HL-60 (cell line): Measurements from ENCODE around the gene ROR2.

Experiments used
- DNase-seq, 2 experiments: peaks; one replicate each; pipeline ENCODE4 v3.0.0-alpha.2; 2010 to 2020; ENCODE audit warnings: low read depth in 1 of 2, low spot score in 1 of 2
- H3K27ac ChIP-seq: fragments of 250-450 bp; sonication (Bioruptor Pico); replicated peaks from 2 replicates; pipeline ENCODE4 v1.5.1; 2020; ENCODE audit warnings: mild to moderate bottlenecking, moderate library complexity
- H3K27me3 ChIP-seq: fragments of 250-450 bp; sonication (Bioruptor Pico); 2 replicates; pipeline ENCODE4 v1.5.1; 2021; ENCODE audit warnings: mild to moderate bottlenecking, moderate library complexity; ENCODE audit not compliant: insufficient read depth, poor library complexity, severe bottlenecking
- H3K4me3 ChIP-seq: replicated peaks from 2 replicates; pipeline ENCODE4 v1.5.1; 2011; ENCODE audit warnings: mild to moderate bottlenecking, control low read depth, low read length; ENCODE audit not compliant: insufficient read depth
- GABPA ChIP-seq: IDR thresholded peaks from 2 replicates; pipeline ENCODE4 v1.6.1; 2012; ENCODE audit warnings: low read depth
- POLR2AphosphoS5 ChIP-seq: IDR thresholded peaks from 2 replicates; pipeline ENCODE4 v1.6.1; 2012; ENCODE audit warnings: low read depth
- SPI1 ChIP-seq: IDR thresholded peaks from 2 replicates; pipeline ENCODE4 v1.6.1; 2012; ENCODE audit warnings: low read depth, mild to moderate bottlenecking, borderline replicate concordance
- TF ChIP-seq, protein P1 (sequence below): IDR thresholded peaks from 2 replicates; pipeline ENCODE4 v1.6.1; 2012; ENCODE audit warnings: low read depth; ENCODE audit not compliant: insufficient replicate concordance
- TF ChIP-seq, protein P2 (sequence below): IDR thresholded peaks from one replicate; pipeline ENCODE4 v1.5.1; 2011; ENCODE audit warnings: low read length, control low read depth, inconsistent platforms; ENCODE audit not compliant: insufficient read depth

Gene ROR2

DNA sequence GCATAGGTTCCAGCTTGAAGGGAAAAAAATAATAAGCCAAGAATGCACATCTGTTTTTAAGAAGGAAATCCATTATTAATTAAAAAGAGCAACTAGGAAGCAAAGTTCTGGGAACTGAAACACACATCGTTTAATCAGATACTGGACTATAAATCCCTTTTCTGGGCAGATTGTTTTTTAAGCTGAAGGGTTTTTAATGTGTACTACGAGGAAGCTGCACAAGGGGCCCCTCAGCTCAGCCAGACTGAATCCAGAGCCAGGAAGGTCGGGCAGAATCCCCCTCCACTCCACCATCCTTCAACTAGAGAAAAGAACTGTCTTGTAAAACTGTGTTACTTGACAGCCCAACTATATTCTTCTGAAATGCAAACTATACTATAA lies 49.2 kb downstream of the ROR2 start:
- DNase-seq = no peak
- Histone ChIP-seq H3K27ac (no peak overlapping the region), H3K4me3 (no peak overlapping the region), H3K27me3 (no peaks in the 10 kb centered on the region)
- no peak for TF ChIP-seq GABPA

DNA sequence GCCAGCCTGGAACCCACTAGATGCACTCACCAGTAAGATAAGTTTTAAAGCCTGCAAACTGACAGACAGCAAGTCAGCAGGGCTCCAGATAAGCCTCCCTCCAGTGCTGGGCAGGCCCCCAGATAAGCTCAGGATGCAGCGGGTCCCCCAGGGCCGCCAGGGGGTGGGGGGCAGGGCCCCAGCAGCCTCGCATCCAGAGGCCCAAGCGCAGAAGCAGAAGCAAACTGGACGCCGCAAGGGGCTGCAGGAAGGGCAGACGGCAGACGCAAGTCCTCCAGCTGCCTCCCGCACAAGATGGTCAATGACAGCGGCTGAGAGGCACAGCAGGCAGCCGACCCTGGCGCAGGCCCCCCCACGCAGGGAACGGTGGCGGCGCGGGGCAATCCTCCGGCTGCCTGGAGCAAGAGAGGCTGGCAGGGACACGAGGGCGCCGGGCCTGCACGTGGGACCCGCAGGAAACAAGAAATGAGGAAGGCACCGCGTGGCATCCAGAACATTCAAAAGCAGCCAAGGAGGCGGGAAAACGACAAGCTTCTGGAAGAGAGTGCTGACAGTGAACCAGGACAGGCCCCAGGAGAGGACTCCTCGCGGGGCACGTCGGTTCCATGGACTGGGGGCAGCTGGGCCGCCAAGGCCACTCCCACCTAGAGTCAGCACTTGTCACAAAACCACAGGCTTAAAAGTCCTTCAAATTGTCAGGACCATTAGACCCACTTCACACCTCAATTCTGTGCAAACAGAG lies 49.8 kb downstream of the ROR2 start:
- no peak for DNase-seq
- Histone ChIP-seq H3K27ac (no peak overlapping the region; the same call in 1 of the 2 replicates), H3K27me3 (no peaks in the 10 kb centered on the region), H3K4me3 (no peak overlapping the region)
- TF ChIP-seq, protein P1, sequence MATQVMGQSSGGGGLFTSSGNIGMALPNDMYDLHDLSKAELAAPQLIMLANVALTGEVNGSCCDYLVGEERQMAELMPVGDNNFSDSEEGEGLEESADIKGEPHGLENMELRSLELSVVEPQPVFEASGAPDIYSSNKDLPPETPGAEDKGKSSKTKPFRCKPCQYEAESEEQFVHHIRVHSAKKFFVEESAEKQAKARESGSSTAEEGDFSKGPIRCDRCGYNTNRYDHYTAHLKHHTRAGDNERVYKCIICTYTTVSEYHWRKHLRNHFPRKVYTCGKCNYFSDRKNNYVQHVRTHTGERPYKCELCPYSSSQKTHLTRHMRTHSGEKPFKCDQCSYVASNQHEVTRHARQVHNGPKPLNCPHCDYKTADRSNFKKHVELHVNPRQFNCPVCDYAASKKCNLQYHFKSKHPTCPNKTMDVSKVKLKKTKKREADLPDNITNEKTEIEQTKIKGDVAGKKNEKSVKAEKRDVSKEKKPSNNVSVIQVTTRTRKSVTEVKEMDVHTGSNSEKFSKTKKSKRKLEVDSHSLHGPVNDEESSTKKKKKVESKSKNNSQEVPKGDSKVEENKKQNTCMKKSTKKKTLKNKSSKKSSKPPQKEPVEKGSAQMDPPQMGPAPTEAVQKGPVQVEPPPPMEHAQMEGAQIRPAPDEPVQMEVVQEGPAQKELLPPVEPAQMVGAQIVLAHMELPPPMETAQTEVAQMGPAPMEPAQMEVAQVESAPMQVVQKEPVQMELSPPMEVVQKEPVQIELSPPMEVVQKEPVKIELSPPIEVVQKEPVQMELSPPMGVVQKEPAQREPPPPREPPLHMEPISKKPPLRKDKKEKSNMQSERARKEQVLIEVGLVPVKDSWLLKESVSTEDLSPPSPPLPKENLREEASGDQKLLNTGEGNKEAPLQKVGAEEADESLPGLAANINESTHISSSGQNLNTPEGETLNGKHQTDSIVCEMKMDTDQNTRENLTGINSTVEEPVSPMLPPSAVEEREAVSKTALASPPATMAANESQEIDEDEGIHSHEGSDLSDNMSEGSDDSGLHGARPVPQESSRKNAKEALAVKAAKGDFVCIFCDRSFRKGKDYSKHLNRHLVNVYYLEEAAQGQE = no peak
- TF ChIP-seq SPI1 = no peak
- TF ChIP-seq POLR2AphosphoS5 = no peak
- no peak for TF ChIP-seq GABPA
- TF ChIP-seq, protein P2, sequence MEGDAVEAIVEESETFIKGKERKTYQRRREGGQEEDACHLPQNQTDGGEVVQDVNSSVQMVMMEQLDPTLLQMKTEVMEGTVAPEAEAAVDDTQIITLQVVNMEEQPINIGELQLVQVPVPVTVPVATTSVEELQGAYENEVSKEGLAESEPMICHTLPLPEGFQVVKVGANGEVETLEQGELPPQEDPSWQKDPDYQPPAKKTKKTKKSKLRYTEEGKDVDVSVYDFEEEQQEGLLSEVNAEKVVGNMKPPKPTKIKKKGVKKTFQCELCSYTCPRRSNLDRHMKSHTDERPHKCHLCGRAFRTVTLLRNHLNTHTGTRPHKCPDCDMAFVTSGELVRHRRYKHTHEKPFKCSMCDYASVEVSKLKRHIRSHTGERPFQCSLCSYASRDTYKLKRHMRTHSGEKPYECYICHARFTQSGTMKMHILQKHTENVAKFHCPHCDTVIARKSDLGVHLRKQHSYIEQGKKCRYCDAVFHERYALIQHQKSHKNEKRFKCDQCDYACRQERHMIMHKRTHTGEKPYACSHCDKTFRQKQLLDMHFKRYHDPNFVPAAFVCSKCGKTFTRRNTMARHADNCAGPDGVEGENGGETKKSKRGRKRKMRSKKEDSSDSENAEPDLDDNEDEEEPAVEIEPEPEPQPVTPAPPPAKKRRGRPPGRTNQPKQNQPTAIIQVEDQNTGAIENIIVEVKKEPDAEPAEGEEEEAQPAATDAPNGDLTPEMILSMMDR = no peak

DNA sequence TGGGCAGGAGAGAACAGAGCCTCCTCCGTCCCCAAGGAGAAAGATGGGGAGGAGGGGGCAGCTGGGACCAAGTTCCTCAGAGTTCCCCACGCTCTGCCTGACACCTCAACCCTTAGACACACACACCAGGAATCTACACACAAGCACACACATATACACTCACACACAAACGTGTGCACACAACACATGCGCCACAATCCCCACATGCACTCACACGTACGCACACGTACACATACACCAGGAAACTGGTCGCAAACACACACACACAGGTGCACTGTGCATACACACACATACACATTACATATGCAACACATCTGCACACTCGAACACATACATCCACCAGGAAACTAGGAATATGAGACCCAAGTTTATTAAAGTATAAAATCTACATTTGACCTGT lies 50.4 kb downstream of the ROR2 start:
- no peak overlapping the region for H3K4me3 ChIP-seq
- H3K27me3 ChIP-seq = no peaks in the 10 kb centered on the region
- peak overlapping the region; percentile 60 for H3K27ac ChIP-seq
- TF ChIP-seq GABPA (no peak), POLR2AphosphoS5 (no peak)
- TF ChIP-seq, protein P1 = no peak
- DNase-seq = no peak

DNA sequence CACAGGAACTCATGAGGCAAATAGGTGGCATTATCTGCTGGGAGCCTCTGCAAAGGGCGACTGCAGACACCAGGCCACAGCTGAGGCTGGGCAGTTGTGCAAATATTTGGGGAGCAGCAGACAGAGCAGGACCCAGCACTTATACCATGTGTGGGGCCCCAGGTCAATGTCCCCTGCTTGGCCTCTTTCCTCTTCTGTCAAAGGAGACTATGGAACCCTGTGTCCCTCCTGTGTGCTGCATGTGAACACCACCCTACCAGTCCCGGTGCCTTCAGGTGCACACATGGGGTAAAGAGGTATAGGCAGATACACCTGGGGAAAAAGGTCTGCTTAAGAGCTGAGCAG lies 50.8 kb downstream of the ROR2 start:
- Histone ChIP-seq H3K27ac (peak overlapping the region; percentile 60), H3K27me3 (no peaks in the 10 kb centered on the region)

More for the DNA sequence above, 50.8 kb downstream of the ROR2 start:
- TF ChIP-seq, protein P2 = no peak
- no peak for TF ChIP-seq GABPA
- TF ChIP-seq, protein P1 = no peak
- no peak for TF ChIP-seq POLR2AphosphoS5
- TF ChIP-seq SPI1 = no peak
- H3K4me3 ChIP-seq = no peak overlapping the region
- no peak for DNase-seq
